ENCODE data around the gene CKAP2L.

DNA sequence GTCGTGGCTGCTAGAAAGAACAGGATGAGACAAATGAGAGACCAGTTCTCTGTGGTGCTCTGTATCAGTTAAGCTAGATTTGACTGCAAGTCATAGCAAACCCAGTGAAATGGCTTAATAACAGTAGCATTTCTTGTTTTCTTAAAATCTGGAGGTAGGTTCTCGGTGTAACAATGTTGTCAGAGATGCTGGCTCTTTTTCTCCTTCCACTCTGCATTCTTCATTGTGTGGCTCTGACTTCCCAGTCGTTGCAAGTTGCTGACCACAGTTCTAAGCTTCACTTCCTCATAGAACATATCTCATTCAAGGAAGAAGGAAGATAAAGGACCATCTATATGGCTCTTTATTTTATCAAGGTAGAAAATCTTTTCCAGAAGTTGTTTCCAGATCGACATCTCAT, 7.9 kb upstream of the CKAP2L start:
- TF ChIP-seq, protein P1, sequence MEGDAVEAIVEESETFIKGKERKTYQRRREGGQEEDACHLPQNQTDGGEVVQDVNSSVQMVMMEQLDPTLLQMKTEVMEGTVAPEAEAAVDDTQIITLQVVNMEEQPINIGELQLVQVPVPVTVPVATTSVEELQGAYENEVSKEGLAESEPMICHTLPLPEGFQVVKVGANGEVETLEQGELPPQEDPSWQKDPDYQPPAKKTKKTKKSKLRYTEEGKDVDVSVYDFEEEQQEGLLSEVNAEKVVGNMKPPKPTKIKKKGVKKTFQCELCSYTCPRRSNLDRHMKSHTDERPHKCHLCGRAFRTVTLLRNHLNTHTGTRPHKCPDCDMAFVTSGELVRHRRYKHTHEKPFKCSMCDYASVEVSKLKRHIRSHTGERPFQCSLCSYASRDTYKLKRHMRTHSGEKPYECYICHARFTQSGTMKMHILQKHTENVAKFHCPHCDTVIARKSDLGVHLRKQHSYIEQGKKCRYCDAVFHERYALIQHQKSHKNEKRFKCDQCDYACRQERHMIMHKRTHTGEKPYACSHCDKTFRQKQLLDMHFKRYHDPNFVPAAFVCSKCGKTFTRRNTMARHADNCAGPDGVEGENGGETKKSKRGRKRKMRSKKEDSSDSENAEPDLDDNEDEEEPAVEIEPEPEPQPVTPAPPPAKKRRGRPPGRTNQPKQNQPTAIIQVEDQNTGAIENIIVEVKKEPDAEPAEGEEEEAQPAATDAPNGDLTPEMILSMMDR (IDR thresholded peaks at IDR 0.05; ENCODE audit: low read depth, low read length, poor library complexity, severe bottlenecking) = no peak
- no peak for TF ChIP-seq EZH2phosphoT487 (IDR thresholded peaks at IDR 0.05; ENCODE audit: borderline replicate concordance, low read length)

Measured in DOHH2 (cell line).